HG03066 (cell line): ENCODE measurements around the gene PRDM15.

ENCODE experiments used
- ATAC-seq: cut with Tn5 transposase; IDR thresholded peaks from one replicate; pipeline ENCODE4 v1.9.1; 2021; ENCODE audit warnings: low read depth; ENCODE audit not compliant: unreplicated experiment

The PRDM15 gene

DNA sequence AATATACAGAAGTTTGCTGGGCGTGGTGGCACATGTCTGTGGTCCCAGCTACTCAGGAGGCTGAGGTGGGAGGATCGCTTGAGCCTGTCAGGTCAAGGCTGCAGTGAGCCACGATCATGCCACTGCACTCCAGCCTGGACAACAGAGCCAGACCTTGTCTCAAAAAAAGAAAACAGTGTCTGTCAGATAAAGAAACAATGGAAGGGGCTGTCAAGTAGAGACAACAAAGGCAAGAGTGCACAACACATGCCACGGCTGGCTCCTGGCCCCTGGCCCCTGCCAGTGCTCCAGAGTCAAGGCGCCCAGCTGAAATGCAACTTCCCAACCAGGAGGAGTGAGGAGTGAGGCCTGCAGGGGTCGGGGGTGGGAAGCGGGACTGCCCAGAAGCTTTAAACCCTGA, 32.6 kb downstream of the PRDM15 start:
- ATAC-seq = no peak

DNA sequence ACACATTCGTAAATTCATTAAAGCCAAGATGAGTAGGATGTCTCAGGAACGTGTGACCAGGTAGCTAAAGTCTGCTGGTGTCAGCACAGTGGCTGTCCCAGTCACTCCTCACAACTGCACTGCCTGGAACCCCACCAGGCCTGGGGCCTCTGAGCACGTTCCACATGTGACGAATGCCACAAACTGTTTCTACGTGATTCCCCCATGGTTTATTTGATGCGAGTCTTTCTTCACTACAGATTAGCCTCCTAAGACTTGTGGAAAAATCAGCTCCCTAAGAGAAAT, 33.2 kb downstream of the PRDM15 start:
- ATAC-seq = no peak

- no peak for ATAC-seq
Observed at GRCh38 chr21:41845310-41846032, 33.7 kb downstream of the PRDM15 start.

DNA sequence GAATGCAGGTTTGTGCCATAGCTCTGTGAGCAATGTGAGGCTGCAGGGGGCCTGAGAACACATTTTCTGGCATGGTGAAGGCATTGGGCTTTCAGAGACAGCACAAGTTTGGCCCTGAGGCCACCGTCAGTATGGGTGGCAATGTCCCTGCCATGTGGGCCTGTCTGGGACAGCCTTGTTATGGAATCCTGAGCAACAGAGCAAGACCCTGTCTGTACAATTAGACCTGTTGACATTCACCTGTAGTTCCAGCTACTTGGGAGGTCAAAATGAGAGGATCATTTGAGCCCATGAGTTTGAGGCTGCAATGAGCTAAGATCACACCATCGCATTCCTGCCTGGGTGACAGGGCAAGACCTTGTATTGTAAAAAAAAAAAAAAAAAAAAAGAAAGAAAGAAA, 35.6 kb downstream of the PRDM15 start:
- ATAC-seq = no peak

DNA sequence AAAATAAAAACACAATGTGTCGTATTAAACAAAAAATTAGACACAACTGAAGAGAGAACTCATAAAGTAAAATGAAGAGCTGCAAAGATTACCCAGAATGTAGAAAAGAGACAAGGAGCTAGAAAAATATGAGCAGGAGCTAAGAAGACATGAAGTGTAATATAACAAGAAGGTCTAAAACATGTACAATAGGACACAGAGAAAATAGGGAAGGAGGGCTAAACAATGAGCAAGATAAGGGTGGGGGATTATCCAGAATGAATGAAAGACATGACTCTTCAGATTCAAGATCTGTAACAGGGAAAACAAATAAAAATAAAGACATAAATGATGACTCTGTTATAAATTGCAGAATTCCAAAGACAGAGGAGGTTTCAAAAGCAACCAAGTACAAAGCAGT, 38.3 kb downstream of the PRDM15 start:
- ATAC-seq = no peak

DNA sequence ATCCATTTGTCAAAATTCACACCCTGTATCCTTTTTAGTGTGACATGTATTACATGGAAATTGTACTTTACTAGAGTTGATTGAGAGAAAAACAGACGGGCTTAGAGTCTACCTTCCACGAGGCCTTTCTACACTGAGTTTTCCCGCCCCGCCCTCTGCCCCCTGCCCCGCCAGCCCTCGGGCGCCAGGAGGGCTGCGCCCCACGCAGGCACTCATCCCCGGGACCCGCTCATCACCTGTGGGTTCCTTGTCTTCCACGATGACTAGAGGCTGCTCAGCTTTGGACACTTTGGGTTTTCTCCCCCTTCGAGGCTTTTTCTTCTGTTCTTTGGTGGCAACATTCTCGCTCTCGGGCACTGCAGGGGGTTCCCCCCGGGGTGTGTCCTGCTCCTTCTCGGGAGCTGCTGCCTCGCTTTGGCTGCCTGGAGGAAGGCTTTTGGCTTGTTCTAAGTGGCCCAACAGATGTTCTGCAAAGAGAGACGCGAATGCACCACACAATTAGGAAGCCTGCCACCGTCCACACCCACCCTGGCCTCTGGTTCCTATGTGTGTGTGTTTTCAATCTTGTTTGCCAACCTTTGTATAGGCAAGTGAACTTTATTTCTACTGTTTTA, 39.6 kb downstream of the PRDM15 start:
- no peak for ATAC-seq

GRCh38 chr21:41837756-41838297, 41.3 kb downstream of the PRDM15 start:
- ATAC-seq = no peak

GRCh38 chr21:41836166-41837015, 42.8 kb downstream of the PRDM15 start:
- no peak for ATAC-seq

GRCh38 chr21:41835711-41836154, 43.4 kb downstream of the PRDM15 start:
- no peak for ATAC-seq

- ATAC-seq = no peak
Observed at GRCh38 chr21:41834926-41835663, 44.0 kb downstream of the PRDM15 start.

DNA sequence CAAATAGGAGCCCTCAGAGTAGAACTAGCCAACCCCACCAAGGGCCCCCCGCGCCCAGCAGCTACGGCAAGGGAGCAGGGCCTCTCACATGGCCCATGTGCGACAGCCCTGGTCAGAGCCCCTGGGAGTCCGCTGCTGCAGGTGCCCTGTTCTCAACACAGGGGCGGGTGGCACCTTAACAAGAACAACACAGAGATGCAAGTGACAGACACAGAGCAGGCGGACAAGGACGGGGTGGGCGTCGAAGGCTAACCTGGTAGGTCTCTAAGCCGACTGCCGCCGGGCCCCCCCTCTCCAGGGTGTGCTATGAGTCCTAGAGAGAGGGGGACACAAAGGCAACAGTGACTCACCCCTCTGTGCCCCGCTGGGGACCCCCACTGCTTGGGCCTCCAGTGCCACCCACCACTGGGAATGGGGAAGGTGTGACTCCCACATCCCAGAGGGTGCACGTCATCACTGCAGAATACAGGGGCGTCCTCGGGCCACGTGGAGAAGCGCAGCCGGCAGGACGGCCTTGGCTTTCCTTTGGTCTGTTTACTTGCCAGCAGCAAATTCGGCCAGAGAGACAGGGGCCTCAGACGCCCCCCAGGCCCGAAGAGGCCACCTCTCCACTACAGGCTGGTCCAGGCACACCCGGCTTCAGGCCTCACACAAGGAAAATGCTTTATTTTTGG, 44.8 kb downstream of the PRDM15 start:
- ATAC-seq = no peak

GRCh38 chr21:41833497-41834115, 45.5 kb downstream of the PRDM15 start:
- peak; percentile 70 for ATAC-seq

- ATAC-seq = peak; percentile 63
Observed at GRCh38 chr21:41832596-41833496, 46.3 kb downstream of the PRDM15 start.

GRCh38 chr21:41831866-41832595, 47.1 kb downstream of the PRDM15 start:
- no peak for ATAC-seq

GRCh38 chr21:41831453-41831831, 47.7 kb downstream of the PRDM15 start:
- no peak for ATAC-seq

- ATAC-seq = no peak
Observed at GRCh38 chr21:41830764-41831452, 48.2 kb downstream of the PRDM15 start.

- no peak for ATAC-seq
Observed at GRCh38 chr21:41830145-41830707, 48.9 kb downstream of the PRDM15 start.
